Neutrophil (primary cell): ENCODE measurements around the gene TESPA1.
"Not testable (repeated sequence)": the region's sequence is repeated elsewhere in the genome, so short reads cannot be mapped to it uniquely, and the experiment has no call there.

Source experiments
- H3K27ac ChIP-seq: fragments of 200-600 bp; sonication (generic); 2 replicates; pipeline ENCODE4 v1.5.1; 2016; ENCODE audit warnings: mild to moderate bottlenecking, moderate library complexity
- H3K27me3 ChIP-seq: fragments of 200-600 bp; sonication (generic); 2 replicates; pipeline ENCODE4 v1.6.0; 2016; ENCODE audit warnings: mild to moderate bottlenecking
- H3K36me3 ChIP-seq: fragments of 200-600 bp; sonication (generic); 2 replicates; pipeline ENCODE4 v1.5.1; 2017
- H3K4me1 ChIP-seq, 2 experiments: fragments of 200-600 bp in 1 of 2; sonication (generic) in 1 of 2; 1 replicate in 1 of 2; 2 replicates in 1 of 2; pipeline versions ENCODE4 v1.5.1 to v1.6.1; 2013 to 2016; ENCODE audit warnings: low read depth in 1 of 2, low read length in 1 of 2, mild to moderate bottlenecking in 1 of 2, moderate library complexity in 1 of 2; ENCODE audit not compliant: control insufficient read depth in 1 of 2, insufficient read depth in 1 of 2
- H3K4me3 ChIP-seq, 2 experiments: fragments of 200-600 bp in 1 of 2; sonication (generic) in 1 of 2; 1 replicate in 1 of 2; 2 replicates in 1 of 2; pipeline ENCODE4 v1.5.1; 2013 to 2016; ENCODE audit warnings: low read depth in 1 of 2, low read length in 1 of 2, mild to moderate bottlenecking in 1 of 2, moderate library complexity in 1 of 2
- H3K9me3 ChIP-seq: fragments of 200-600 bp; sonication (generic); 2 replicates; pipeline ENCODE4 v1.5.1; 2016
- CTCF ChIP-seq: fragments of 200-600 bp; sonication (generic); IDR thresholded peaks from 2 replicates; pipeline ENCODE4 v1.5.1; 2016; ENCODE audit warnings: antibody characterized with exemption

TESPA1 gene

GRCh38 chr12:54989829-54990228 lies 5.3 kb upstream of the TESPA1 start:
- Histone ChIP-seq H3K27ac (no peak overlapping the region), H3K4me1 (peaks cover under 1 to 2% of the 10 kb centered on the region in 2 experiments), H3K36me3 (no peaks in the 10 kb centered on the region), H3K27me3 (no peaks in the 10 kb centered on the region), H3K4me3 (no peak overlapping the region), H3K9me3 (no peaks in the 10 kb centered on the region)
- no peak for TF ChIP-seq CTCF

- H3K4me1 ChIP-seq: peaks cover 7 to 15% of the 10 kb centered on the region in 2 experiments
Measured at GRCh38 chr12:54988402-54989054, 4.0 kb upstream of the TESPA1 start.

GRCh38 chr12:54987611-54988231 lies 3.2 kb upstream of the TESPA1 start:
- H3K4me1 ChIP-seq: peaks cover 7 to 16% of the 10 kb centered on the region in 2 experiments
- no peaks in the 10 kb centered on the region for H3K36me3 ChIP-seq
- H3K4me3 ChIP-seq: no peak overlapping the region
- H3K27ac ChIP-seq: no peak overlapping the region
- no peaks in the 10 kb centered on the region for H3K27me3 ChIP-seq
- no peak for TF ChIP-seq CTCF
- no peaks in the 10 kb centered on the region for H3K9me3 ChIP-seq

More at GRCh38 chr12:54988402-54989054, 4.0 kb upstream of the TESPA1 start:
- TF ChIP-seq CTCF: no peak
- H3K27ac ChIP-seq: no peak overlapping the region
- no peaks in the 10 kb centered on the region for H3K36me3 ChIP-seq
- H3K9me3 ChIP-seq: no peaks in the 10 kb centered on the region
- no peak overlapping the region for H3K4me3 ChIP-seq
- no peaks in the 10 kb centered on the region for H3K27me3 ChIP-seq

GRCh38 chr12:54986773-54987172 lies 2.2 kb upstream of the TESPA1 start:
- not testable (repeated sequence) for H3K27ac ChIP-seq, H3K4me3 ChIP-seq, H3K27me3 ChIP-seq, H3K36me3 ChIP-seq, H3K9me3 ChIP-seq
- peaks cover 7 to 16% of the 10 kb centered on the region in 2 experiments for H3K4me1 ChIP-seq

GRCh38 chr12:54983536-54984101 lies 943 bp downstream of the TESPA1 start:
- H3K4me1 ChIP-seq: peaks cover 7 to 16% of the 10 kb centered on the region in 2 experiments
- no peaks in the 10 kb centered on the region for H3K9me3 ChIP-seq
- H3K27ac ChIP-seq: peak overlapping the region; percentile 70
- H3K36me3 ChIP-seq: no peaks in the 10 kb centered on the region
- peak overlapping the region in 1 of 2 experiments; percentile 41 for H3K4me3 ChIP-seq
- no peaks in the 10 kb centered on the region for H3K27me3 ChIP-seq
- TF ChIP-seq CTCF: no peak

- H3K4me1 ChIP-seq: peaks cover 7 to 16% of the 10 kb centered on the region in 2 experiments
- no peak overlapping the region for H3K4me3 ChIP-seq
- no peak for TF ChIP-seq CTCF
- no peaks in the 10 kb centered on the region for H3K36me3 ChIP-seq
- no peaks in the 10 kb centered on the region for H3K27me3 ChIP-seq
- H3K9me3 ChIP-seq: no peaks in the 10 kb centered on the region
- no peak overlapping the region for H3K27ac ChIP-seq
Measured at GRCh38 chr12:54981796-54982195, 2.8 kb downstream of the TESPA1 start.
